HuH-7 (cell line): Measurements from ENCODE around the gene ATP2A1.
A peak's percentile ranks its signal among the peaks of the same experiment; 100 is the strongest.

Experiments used
- DNase-seq: peaks from one replicate; pipeline ENCODE4 v3.0.0; 2011; ENCODE audit warnings: low spot score

The ATP2A1 gene

GRCh38 chr16:28878083-28878926, at the start of gene ATP2A1:
Gene ATP2A1 (plus strand): TSS chr16:28878488. CDS start chr16:28878672, 184 bp downstream.
- DNase-seq: no peak

DNA sequence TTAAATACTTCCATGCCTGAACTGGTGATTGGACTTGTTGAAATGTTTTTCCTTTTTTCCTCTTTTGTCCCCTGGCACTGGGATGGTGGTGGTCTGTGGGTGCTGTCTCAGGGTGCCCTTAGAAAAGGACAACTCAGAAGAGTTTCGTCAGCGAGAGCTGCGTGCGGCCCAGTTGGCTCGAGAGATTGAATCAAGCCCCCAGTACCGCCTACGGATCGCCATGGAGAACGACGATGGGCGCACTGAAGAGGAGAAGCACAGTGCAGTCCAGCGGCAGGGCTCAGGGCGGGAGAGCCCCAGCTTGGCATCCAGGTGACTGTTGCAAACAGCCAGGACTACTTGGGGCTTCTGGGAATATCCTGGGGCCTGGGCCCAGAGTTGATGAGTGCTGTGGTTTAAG, 48.5 kb upstream of the ATP2A1 start:
- DNase-seq: no peak

DNA sequence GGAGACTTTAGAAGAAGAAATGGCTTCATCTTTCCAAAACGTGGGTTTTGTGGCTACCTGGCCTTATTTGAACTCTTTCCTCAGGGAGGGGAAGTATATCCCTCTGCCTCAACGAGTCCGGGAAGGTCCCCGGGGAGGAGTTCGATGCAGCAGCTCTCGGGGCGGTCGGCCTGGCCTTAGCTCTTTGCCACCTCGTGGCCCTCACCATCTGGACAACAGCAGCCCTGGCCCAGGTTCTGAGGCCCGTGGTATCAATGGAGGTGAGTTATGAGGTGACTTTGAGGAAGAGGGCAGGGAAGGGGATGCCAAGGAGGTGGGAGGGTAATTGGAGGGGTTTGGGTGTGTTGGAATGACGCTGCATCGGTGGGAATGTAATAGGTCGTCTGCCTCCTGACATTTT, 47.8 kb upstream of the ATP2A1 start:
- no peak for DNase-seq

DNA sequence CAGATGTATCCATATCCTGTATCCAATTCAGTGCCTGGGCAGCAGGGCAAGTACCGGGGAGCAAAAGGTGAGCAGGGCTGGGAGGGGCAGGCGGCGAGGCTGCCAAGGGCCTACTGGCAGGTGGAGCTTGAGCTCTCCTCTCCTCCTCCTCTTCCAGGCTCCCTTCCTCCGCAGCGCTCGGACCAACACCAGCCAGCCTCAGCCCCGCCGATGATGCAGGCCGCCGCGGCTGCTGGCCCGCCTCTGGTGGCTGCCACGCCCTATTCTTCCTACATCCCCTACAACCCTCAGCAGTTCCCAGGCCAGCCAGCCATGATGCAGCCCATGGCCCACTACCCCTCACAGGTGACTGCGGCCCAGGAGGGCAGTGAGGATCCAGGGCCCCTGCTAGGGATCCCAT, 43.9 kb upstream of the ATP2A1 start:
- DNase-seq: no peak

DNA sequence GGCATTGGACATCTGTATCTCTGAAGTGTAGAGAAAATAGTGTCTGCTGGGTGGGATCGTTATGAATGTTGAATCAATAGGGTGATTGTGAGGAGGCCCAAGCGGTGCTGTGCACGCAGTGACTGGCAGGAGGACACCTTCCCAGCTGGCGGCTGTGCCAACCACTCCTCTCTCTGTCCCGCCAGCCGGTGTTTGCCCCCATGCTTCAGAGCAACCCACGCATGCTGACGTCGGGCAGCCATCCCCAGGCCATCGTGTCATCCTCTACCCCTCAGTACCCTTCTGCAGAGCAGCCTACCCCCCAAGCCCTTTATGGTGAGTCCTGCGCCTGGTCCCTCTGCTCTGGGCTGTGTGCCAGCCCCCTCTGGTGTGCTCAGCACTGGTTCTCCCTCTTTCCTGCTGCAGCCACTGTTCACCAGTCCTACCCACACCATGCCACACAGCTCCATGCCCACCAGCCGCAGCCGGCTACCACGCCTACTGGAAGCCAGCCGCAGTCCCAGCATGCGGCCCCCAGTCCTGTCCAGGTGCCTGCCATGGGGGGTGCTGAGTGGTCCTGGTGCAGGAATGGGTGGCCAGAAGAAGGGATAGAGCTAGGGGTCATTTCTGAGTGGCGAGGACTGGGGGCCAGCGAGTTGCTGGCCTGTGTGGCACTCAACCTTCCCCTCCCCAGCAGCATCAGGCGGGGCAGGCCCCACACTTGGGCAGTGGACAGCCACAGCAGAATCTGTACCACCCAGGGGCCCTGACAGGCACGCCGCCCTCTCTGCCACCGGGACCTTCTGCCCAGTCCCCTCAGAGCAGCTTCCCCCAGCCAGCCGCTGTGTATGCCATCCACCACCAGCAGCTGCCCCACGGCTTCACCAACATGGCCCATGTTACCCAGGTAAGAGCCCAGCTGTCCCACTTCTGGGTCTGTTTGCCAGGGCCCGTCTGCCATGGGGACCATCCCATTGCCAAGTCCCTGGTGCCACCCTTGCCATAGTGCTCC, 43.1 kb upstream of the ATP2A1 start:
- no peak for DNase-seq

- DNase-seq: no peak
These were observed 42.2 kb upstream of the ATP2A1 start for GRCh38 chr16:28835864-28836760.

GRCh38 chr16:28836761-28837064, 41.6 kb upstream of the ATP2A1 start:
- DNase-seq: no peak

- DNase-seq: no peak
These were observed 40.4 kb upstream of the ATP2A1 start for GRCh38 chr16:28837672-28838557.

- DNase-seq: no peak
These were observed 39.8 kb upstream of the ATP2A1 start for GRCh38 chr16:28838558-28838918.

GRCh38 chr16:28839004-28839639, 39.2 kb upstream of the ATP2A1 start:
- DNase-seq: no peak

- no peak for DNase-seq
These were observed 38.4 kb upstream of the ATP2A1 start for GRCh38 chr16:28839899-28840298.

GRCh38 chr16:28842696-28843095, 35.6 kb upstream of the ATP2A1 start:
- no peak for DNase-seq

- DNase-seq: no peak
These were observed 34.5 kb upstream of the ATP2A1 start for GRCh38 chr16:28843766-28844165.

DNA sequence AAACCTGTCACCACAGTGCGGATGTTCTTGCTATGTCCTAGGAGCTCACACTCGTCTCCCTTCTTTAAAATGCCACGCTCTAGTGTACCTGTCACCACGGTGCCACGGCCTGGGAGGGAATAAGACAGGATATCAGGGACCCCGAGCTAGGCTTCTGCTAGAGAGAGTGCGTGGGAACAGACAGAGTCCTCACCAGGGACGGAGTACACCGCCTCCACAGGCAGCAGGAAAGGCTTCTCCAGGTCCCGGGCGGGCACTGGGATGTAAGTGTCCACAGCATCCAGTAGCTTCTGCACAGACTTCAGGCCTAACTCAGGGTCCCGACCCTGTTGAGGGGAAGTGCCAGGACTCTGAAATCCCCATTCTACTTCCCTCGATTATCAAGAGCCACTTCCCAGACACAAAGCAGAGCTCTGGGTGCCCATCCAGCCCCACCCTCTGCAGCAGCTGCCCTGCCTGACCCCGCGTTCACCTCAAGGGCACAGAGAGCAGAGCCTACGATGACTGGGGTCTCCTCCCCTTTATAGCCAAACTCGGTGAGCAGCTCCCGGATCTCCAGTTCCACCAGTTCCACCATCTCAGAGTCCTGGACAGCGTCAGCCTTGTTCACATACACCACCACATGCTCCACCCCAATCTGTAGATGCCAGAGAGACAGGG, 33.9 kb upstream of the ATP2A1 start:
- DNase-seq: no peak

DNA sequence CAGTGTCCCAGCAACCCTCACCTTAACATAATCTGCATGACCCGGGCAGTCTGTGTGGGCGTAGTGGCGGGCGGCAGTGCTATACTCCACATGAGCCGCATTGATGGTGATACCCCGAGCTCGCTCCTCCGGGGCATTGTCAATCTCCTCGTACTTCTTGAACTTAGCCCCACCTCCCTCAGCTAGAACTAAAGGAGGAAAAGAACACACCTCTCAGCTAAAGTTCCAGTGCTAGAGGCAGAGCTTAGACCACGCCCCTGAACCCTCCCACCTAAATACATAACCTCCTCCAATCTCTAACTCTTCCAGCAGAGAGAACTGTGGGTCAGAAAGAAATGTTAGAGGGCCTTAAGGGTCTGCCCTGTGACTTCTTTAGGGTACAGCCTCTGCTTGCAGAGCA, 33.0 kb upstream of the ATP2A1 start:
- DNase-seq: no peak

- DNase-seq: no peak
These were observed 32.6 kb upstream of the ATP2A1 start for GRCh38 chr16:28845761-28846079.

- DNase-seq: peak; percentile 92
These were observed 32.0 kb upstream of the ATP2A1 start, which contains the start of gene TUFM for GRCh38 chr16:28846080-28846932. Gene TUFM (minus strand): TSS chr16:28846348. CDS start chr16:28846269, 79 bp downstream.

GRCh38 chr16:28846933-28847273, 31.4 kb upstream of the ATP2A1 start:
- no peak for DNase-seq

- DNase-seq: no peak
These were observed 19.9 kb upstream of the ATP2A1 start for GRCh38 chr16:28858421-28858820.
